Measurements from ENCODE around the gene SHTN1.

SHTN1 gene

GRCh38 chr10:116926426-116926825 is 78.6 kb downstream of the SHTN1 start:
- in situ Hi-C loops (cut with HindIII; ENCODE audit: low pct_unique_long_range_greater_than_20kb, low sequenced_read_pairs) = no loop called here
- no peak for TF ChIP-seq JUND (IDR thresholded peaks at IDR 0.05; ENCODE audit: low read depth)

GRCh38 chr10:116925056-116925455 is 79.9 kb downstream of the SHTN1 start:
- no peak for TF ChIP-seq JUND (IDR thresholded peaks at IDR 0.05; ENCODE audit: low read depth)
- no peak for DNase-seq (ENCODE audit: low read depth in 1 of 2, low spot score in 1 of 2)
- in situ Hi-C loops (cut with HindIII; ENCODE audit: low pct_unique_long_range_greater_than_20kb, low sequenced_read_pairs) = no loop called here

More at GRCh38 chr10:116926426-116926825, 78.6 kb downstream of the SHTN1 start:
- DNase-seq (ENCODE audit: low read depth in 1 of 2, low spot score in 1 of 2) = no peak

GRCh38 chr10:116919706-116920105 is 85.3 kb downstream of the SHTN1 start:
- in situ Hi-C loops (cut with HindIII; ENCODE audit: low pct_unique_long_range_greater_than_20kb, low sequenced_read_pairs) = no loop called here
- no peak for TF ChIP-seq JUND (IDR thresholded peaks at IDR 0.05; ENCODE audit: low read depth)
- DNase-seq (ENCODE audit: low read depth in 1 of 2, low spot score in 1 of 2) = no peak

GRCh38 chr10:116919164-116919563 is 85.8 kb downstream of the SHTN1 start:
- no peak for TF ChIP-seq JUND (IDR thresholded peaks at IDR 0.05; ENCODE audit: low read depth)
- no peak for DNase-seq (ENCODE audit: low read depth in 1 of 2, low spot score in 1 of 2)
- in situ Hi-C loops (cut with HindIII; ENCODE audit: low pct_unique_long_range_greater_than_20kb, low sequenced_read_pairs) = no loop called here

- in situ Hi-C loops (cut with HindIII; ENCODE audit: low pct_unique_long_range_greater_than_20kb, low sequenced_read_pairs) = no loop called here
- no peak for DNase-seq (ENCODE audit: low read depth in 1 of 2, low spot score in 1 of 2)
- no peak for TF ChIP-seq JUND (IDR thresholded peaks at IDR 0.05; ENCODE audit: low read depth)
These were observed 86.4 kb downstream of the SHTN1 start for GRCh38 chr10:116918583-116918982.

GRCh38 chr10:116917481-116917880 is 87.5 kb downstream of the SHTN1 start:
- no peak for TF ChIP-seq JUND (IDR thresholded peaks at IDR 0.05; ENCODE audit: low read depth)
- in situ Hi-C loops (cut with HindIII; ENCODE audit: low pct_unique_long_range_greater_than_20kb, low sequenced_read_pairs) = no loop called here
- no peak for DNase-seq (ENCODE audit: low read depth in 1 of 2, low spot score in 1 of 2)

- DNase-seq (ENCODE audit: low read depth in 1 of 2, low spot score in 1 of 2) = no peak
- TF ChIP-seq JUND (IDR thresholded peaks at IDR 0.05; ENCODE audit: low read depth) = no peak
- in situ Hi-C loops (cut with HindIII; ENCODE audit: low pct_unique_long_range_greater_than_20kb, low sequenced_read_pairs) = no loop called here
These were observed 89.6 kb downstream of the SHTN1 start for GRCh38 chr10:116915340-116915739.

- DNase-seq (ENCODE audit: low read depth in 1 of 2, low spot score in 1 of 2) = no peak
- in situ Hi-C loops (cut with HindIII; ENCODE audit: low pct_unique_long_range_greater_than_20kb, low sequenced_read_pairs) = no loop called here
- no peak for TF ChIP-seq JUND (IDR thresholded peaks at IDR 0.05; ENCODE audit: low read depth)
These were observed 91.3 kb downstream of the SHTN1 start for GRCh38 chr10:116913695-116914094.

- in situ Hi-C loops (cut with HindIII; ENCODE audit: low pct_unique_long_range_greater_than_20kb, low sequenced_read_pairs) = no loop called here
- DNase-seq (ENCODE audit: low read depth in 1 of 2, low spot score in 1 of 2) = no peak
- TF ChIP-seq JUND (IDR thresholded peaks at IDR 0.05; ENCODE audit: low read depth) = no peak
These were observed 92.8 kb downstream of the SHTN1 start for GRCh38 chr10:116912162-116912561.

- no peak for TF ChIP-seq JUND (IDR thresholded peaks at IDR 0.05; ENCODE audit: low read depth)
- no peak for DNase-seq (ENCODE audit: low read depth in 1 of 2, low spot score in 1 of 2)
- in situ Hi-C loops (cut with HindIII; ENCODE audit: low pct_unique_long_range_greater_than_20kb, low sequenced_read_pairs) = no loop called here
These were observed 94.1 kb downstream of the SHTN1 start for GRCh38 chr10:116910910-116911309.

- no peak for DNase-seq (ENCODE audit: low read depth in 1 of 2, low spot score in 1 of 2)
- TF ChIP-seq JUND (IDR thresholded peaks at IDR 0.05; ENCODE audit: low read depth) = no peak
- in situ Hi-C loops (cut with HindIII; ENCODE audit: low pct_unique_long_range_greater_than_20kb, low sequenced_read_pairs) = no loop called here
These were observed 95.7 kb downstream of the SHTN1 start for GRCh38 chr10:116909307-116909706.

- 0 out of 2 replicates have a peak, but pooled peaks have one; percentile 36 for TF ChIP-seq JUND (IDR thresholded peaks at IDR 0.05; ENCODE audit: low read depth)
- peak; percentile 26 to 92 for DNase-seq (ENCODE audit: low read depth in 1 of 2, low spot score in 1 of 2)
- in situ Hi-C loops (cut with HindIII; ENCODE audit: low pct_unique_long_range_greater_than_20kb, low sequenced_read_pairs) = no loop called here
These were observed 97.6 kb downstream of the SHTN1 start for GRCh38 chr10:116907245-116907987.

GRCh38 chr10:116905845-116906210 is 99.2 kb downstream of the SHTN1 start:
- TF ChIP-seq JUND (IDR thresholded peaks at IDR 0.05; ENCODE audit: low read depth) = no peak
- no peak for DNase-seq (ENCODE audit: low read depth in 1 of 2, low spot score in 1 of 2)
- in situ Hi-C loops (cut with HindIII; ENCODE audit: low pct_unique_long_range_greater_than_20kb, low sequenced_read_pairs) = no loop called here

GRCh38 chr10:116899626-116900025 is 105.4 kb downstream of the SHTN1 start:
- no peak for TF ChIP-seq JUND (IDR thresholded peaks at IDR 0.05; ENCODE audit: low read depth)
- DNase-seq (ENCODE audit: low read depth in 1 of 2, low spot score in 1 of 2) = no peak
- in situ Hi-C loops (cut with HindIII; ENCODE audit: low pct_unique_long_range_greater_than_20kb, low sequenced_read_pairs) = no loop called here
